Activated naive CD4-positive, alpha-beta T cell treated with anti-CD3 and anti-CD28 coated beads, Interleukin-2, amount 10 ng/mL, durations not matched to agents 5 hours and 36 hours (primary cell): ENCODE measurements around the gene TSC2. TPM values are rescaled to one million over a fixed set of nuclear protein-coding genes. Genes with fewer than 3 reads are reported as not detected.

Experiments
- microRNA-seq: library from miRNA; unstranded; fragments of <30 nt; microRNA quantifications from one replicate; pipeline ENCODE4 v1.2.0, GENCODE V29; 2022; ENCODE audit warnings: borderline microRNAs expressed, borderline replicate concordance
- total RNA-seq, 2 experiments: library from RNA; stranded (reverse); gene quantifications; one replicate each; pipeline ENCODE4 v1.2.3, GENCODE V29; 2021

The TSC2 gene
- 100 to 1,000 TPM; 106 to 109 TPM for total RNA-seq

DNA sequence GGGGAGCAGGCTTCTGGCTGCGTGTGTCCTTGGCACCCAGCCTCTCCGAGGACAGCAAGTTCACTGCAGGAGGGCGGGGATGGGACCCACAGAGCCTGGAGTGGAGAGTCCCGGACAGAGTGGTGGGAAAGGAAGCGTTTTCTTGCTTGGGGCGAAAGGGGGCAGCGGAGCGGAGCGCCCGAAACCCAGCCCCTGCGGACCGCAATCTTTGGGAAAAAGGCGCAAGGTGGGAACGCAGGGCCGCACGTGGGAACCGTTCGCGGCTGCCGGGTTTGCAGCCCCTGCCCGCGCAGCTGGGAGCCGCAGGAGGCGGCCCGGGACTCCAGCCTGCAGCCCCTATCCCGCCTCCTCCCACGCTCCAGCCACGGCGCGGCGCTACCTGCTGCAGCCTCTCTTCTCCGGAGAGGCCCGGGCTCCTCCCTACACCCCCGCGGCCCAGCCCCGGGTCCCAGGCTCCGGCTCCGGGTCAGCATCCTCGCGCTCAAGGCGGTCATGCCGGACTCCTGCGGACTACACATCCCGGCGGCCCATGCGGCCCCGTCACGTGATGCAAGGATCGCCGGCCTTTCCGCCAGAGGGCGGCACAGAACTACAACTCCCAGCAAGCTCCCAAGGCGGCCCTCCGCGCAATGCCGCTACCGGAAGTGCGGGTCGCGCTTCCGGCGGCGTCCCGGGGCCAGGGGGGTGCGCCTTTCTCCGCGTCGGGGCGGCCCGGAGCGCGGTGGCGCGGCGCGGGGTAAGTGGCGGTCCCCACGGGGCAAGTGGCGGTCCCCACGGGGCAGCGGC, at the start of gene TSC2, which contains the start of gene NTHL1:
TSC2 (plus strand) TSS at position 656 of the 786 bp plus-strand sequence. CDS start 631 bp downstream, outside the sequence.
NTHL1 (minus strand) TSS at position 505 of the 786 bp plus-strand sequence; CDS start at position 494, 11 bp downstream.

DNA sequence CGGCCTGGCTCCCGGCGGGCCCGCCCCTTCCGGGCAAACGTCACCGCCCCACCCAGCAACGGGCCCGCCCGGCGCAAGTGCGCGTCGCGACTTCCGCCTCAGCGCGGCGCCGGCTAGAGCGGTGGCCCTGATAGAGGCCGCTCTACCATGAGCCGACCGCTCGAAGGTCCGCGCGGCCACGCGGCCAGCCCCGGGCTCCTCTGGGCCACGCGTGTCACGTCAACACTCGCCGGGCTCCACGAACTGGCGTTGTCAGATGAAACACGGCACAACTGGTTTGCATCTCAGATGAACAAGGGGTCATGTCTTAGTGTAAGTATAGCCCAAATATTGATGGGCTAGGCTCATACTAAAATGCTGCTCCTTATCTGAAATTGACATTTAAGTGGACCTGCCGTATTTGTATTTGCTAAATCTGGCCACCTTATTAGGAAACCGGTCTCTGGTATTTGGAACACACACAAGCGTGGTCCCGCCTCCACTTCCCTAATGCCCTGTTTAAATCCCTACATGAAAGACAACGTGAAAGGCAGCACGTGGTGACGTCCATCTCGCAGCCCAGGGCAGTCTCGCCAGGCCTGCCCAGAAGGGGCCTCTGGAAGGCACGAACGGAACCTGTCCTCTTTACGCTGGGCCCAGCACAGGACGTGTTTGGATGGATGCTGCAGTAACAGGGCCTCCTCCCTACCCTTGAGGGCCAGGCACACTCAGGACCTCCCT, 37.8 kb upstream of the TSC2 start, which contains the start of gene ZNF598:
ZNF598 (minus strand) TSS at position 31 of the 720 bp plus-strand sequence.

DNA sequence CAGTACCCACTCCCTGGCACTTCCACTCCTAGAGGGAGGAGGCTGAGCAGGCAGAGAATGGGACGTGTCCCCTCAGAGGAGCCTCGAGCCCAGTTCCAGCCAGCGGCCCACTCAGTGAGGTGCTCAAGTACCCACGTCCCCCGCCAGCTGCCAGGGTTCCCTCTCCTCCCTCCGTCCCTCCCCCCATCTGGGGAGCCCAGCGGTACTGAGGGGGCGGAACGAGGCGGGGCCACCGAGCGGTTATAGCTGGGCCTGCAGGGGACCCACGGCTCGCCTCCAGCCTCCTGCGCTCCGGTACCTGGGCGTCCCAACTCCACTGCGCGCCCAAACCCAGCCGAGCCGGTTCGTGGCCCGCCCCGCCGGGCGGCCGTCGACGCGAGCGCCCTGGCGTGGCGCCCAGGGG, 28.3 kb upstream of the TSC2 start, which contains the start of gene NPW:
NPW (plus strand) TSS at position 268 of the 403 bp plus-strand sequence.

DNA sequence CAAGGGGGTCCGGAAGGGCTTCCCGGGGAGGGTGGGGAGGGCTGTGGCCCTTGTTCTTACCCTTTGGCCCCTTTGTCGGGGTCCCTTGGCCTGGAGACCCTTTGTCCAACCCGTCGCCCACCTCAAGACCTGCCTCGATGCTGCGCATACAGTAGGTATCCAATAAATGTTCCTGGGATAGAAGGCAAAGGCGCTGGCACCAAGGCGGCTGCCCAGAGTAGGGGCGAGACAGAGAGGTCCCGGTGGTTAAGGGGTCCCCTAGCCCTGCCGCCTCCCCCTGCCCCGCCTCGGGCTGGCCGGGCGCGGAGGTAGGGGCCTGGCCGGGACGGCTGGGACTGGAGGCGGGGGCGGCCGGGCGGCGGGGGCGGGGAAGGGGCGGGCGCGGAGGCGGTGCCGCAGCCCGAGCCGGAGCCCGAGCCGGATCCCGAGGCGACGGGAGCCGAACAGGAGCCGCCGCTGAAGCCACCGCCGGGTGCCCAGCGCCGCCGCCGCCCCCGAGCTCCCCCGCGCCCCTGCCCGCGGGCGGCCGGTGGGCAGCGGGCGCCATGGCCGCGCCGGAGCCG, 21.2 kb upstream of the TSC2 start, which contains the start of gene NHERF2:
NHERF2 (plus strand) TSS at position 442 of the 563 bp plus-strand sequence; CDS start at position 546, 104 bp downstream.

GRCh38 chr16:2135770-2136490, 88.1 kb downstream of the TSC2 start, which contains the start of gene PKD1:
Gene PKD1, minus strand, starts transcription at chr16:2135898. Its CDS starts 209 bp downstream, at chr16:2135689.

Small RNA genes lying within 50 kb of the gene (microRNA-seq; reads per million reads assigned to microRNA genes)
- not detected for gene MIR1225
- not detected for gene MIR3180-5
- not detected for gene MIR4516
- gene MIR6511B1: not detected

Other genes with a start within 250 kb of the TSC2 start
- gene HAGH, start 221.2 kb upstream of the TSC2 start, total RNA-seq: 10 to 100 TPM; 41.0 to 44.3 TPM
- gene FAHD1, start 220.8 kb upstream of the TSC2 start, total RNA-seq: 10 to 100 TPM; 11.3 to 11.5 TPM
- not detected for gene MEIOB, start 175.8 kb upstream of the TSC2 start, total RNA-seq
- not detected for gene HS3ST6, start 129.6 kb upstream of the TSC2 start, total RNA-seq
- gene MSRB1, start 104.8 kb upstream of the TSC2 start, total RNA-seq: 10 to 100 TPM; 13.7 to 13.8 TPM
- gene RPL3L, start 93.3 kb upstream of the TSC2 start, total RNA-seq: not detected
- 100 to 1,000 TPM; 110 to 120 TPM for gene NDUFB10, start 88.4 kb upstream of the TSC2 start, total RNA-seq
- 1,000 to 10,000 TPM; 3,275 to 3,410 TPM for gene RPS2, start 83.2 kb upstream of the TSC2 start, total RNA-seq
- not detected for gene RNF151, start 81.1 kb upstream of the TSC2 start, total RNA-seq
- gene TBL3, start 75.9 kb upstream of the TSC2 start, total RNA-seq: 10 to 100 TPM; 24.4 to 27.4 TPM
- under 1 TPM; 0.40 to 0.77 TPM for gene NOXO1, start 66.5 kb upstream of the TSC2 start, total RNA-seq
- 10 to 100 TPM; 26.6 to 27.3 TPM for gene GFER, start 63.8 kb upstream of the TSC2 start, total RNA-seq
- 1 to 10 TPM; 2.2 to 2.8 TPM for gene SYNGR3, start 58.0 kb upstream of the TSC2 start, total RNA-seq
- gene ZNF598, start 38.2 kb upstream of the TSC2 start, total RNA-seq: 10 to 100 TPM; 51.5 to 52.2 TPM
- under 1 TPM; 0.24 to 0.48 TPM for gene NPW, start 28.2 kb upstream of the TSC2 start, total RNA-seq
- 1 to 10 TPM; 2.8 to 3.2 TPM for gene NHERF2, start 21.1 kb upstream of the TSC2 start, total RNA-seq
- gene NTHL1, start 151 bp upstream of the TSC2 start, total RNA-seq: 10 to 100 TPM; 21.4 to 21.8 TPM
- 10 to 100 TPM; 66.5 to 78.0 TPM for gene PKD1, start 87.9 kb downstream of the TSC2 start, total RNA-seq
- under 1 TPM in 1 of 2 experiments, not detected in 1; 0.15 TPM for gene RAB26, start 100.6 kb downstream of the TSC2 start, total RNA-seq
- gene TRAF7, start 107.8 kb downstream of the TSC2 start, total RNA-seq: 10 to 100 TPM; 57.4 to 58.9 TPM
- gene CASKIN1, start 148.6 kb downstream of the TSC2 start, total RNA-seq: under 1 TPM; 0.28 to 0.39 TPM
- gene MLST8, start 157.5 kb downstream of the TSC2 start, total RNA-seq: 10 to 100 TPM; 30.6 to 34.2 TPM
- 10 to 100 TPM; 11.9 to 12.7 TPM for gene BRICD5, start 162.9 kb downstream of the TSC2 start, total RNA-seq
- gene PGP, start 166.9 kb downstream of the TSC2 start, total RNA-seq: 10 to 100 TPM; 17.4 to 17.5 TPM
- 10 to 100 TPM; 30.1 to 31.5 TPM for gene E4F1, start 175.6 kb downstream of the TSC2 start, total RNA-seq
- gene DNASE1L2, start 188.5 kb downstream of the TSC2 start, total RNA-seq: 1 to 10 TPM; 2.6 to 2.8 TPM
- gene ECI1, start 203.6 kb downstream of the TSC2 start, total RNA-seq: 10 to 100 TPM; 30.7 to 35.4 TPM
- gene RNPS1, start 220.1 kb downstream of the TSC2 start, total RNA-seq: 100 to 1,000 TPM; 185 to 190 TPM